Measurements from ENCODE around the gene DISC1. TPM values are rescaled to one million over a fixed set of nuclear protein-coding genes. Genes with fewer than 3 reads are reported as not detected.

DISC1 gene
- total RNA-seq, 1 donor from 2014 or later = 16.0 TPM

DNA sequence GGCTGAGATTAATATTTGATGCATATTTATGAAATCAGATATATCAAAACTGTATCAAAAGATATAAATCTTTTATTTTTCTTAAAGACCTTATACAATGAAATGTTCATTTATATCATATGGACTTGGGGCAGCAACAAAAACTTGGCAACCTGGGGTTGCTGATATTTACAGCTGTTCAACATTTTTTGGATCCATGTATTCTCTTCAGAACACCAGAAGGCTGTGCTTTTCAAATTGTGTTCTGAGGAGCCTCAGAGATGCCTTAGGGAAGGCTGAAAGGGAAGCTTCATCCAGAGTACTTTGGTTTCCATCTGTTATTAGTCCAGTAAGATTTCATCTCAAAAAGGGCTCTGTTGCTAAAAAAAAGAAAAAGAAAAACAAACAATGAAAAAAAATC, 94.8 kb downstream of the DISC1 start:
- Histone ChIP-seq H3K4me3 (no peak overlapping the region), H3K36me3 (no peaks in the 10 kb centered on the region), H3K27me3 (no peaks in the 10 kb centered on the region), H3K9me3 (no peaks in the 10 kb centered on the region), H3K4me1 (no peaks in the 10 kb centered on the region), H3K27ac (no peak overlapping the region)
- intact Hi-C loops (cut with DNase I) = no loop called here
- DNase-seq (ENCODE audit: low spot score in 2 of 2) = no peak
- no peak for TF ChIP-seq CTCF (IDR thresholded peaks at IDR 0.05)

GRCh38 chr1:231722356-231722755, 95.8 kb downstream of the DISC1 start:
- no peaks in the 10 kb centered on the region for H3K27me3 ChIP-seq
- no peak overlapping the region for H3K27ac ChIP-seq

GRCh38 chr1:231723146-231723545, 96.6 kb downstream of the DISC1 start:
- no peak for TF ChIP-seq CTCF (IDR thresholded peaks at IDR 0.05)
- Histone ChIP-seq H3K9me3 (no peaks in the 10 kb centered on the region), H3K27ac (no peak overlapping the region), H3K4me3 (no peak overlapping the region), H3K36me3 (no peaks in the 10 kb centered on the region), H3K27me3 (no peaks in the 10 kb centered on the region), H3K4me1 (no peaks in the 10 kb centered on the region)
- intact Hi-C loops (cut with DNase I) = no loop called here
- DNase-seq (ENCODE audit: low spot score in 2 of 2) = no peak

More at GRCh38 chr1:231722356-231722755, 95.8 kb downstream of the DISC1 start:
- H3K9me3 ChIP-seq = no peaks in the 10 kb centered on the region
- no peak for DNase-seq (ENCODE audit: low spot score in 2 of 2)
- TF ChIP-seq CTCF (IDR thresholded peaks at IDR 0.05) = no peak
- no peak overlapping the region for H3K4me3 ChIP-seq
- intact Hi-C loops (cut with DNase I) = no loop called here
- no peaks in the 10 kb centered on the region for H3K36me3 ChIP-seq
- H3K4me1 ChIP-seq = no peaks in the 10 kb centered on the region

DNA sequence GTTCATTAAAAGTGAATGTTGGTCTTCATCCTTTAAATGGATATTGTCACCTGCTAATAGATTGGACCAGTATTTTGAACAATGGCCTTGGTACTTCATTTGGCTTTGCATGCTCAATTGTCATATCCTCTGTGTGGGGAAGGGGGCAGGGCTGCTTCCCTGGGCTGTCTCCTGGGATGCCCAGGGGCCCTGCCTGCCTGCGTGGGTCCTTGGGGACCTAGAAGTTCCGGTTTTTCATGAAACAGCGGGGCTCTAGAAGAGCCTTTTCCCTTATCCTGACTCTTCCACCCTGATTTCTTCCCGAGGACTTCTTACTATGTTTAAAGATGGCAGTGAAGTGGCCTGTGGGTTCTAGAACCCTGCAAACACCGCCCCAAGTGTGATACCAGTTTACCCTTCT, 97.5 kb downstream of the DISC1 start:
- no peak for DNase-seq (ENCODE audit: low spot score in 2 of 2)
- H3K27me3 ChIP-seq = no peaks in the 10 kb centered on the region
- H3K4me1 ChIP-seq = no peaks in the 10 kb centered on the region
- no peak overlapping the region for H3K4me3 ChIP-seq
- H3K27ac ChIP-seq = no peak overlapping the region
- no peaks in the 10 kb centered on the region for H3K9me3 ChIP-seq
- intact Hi-C loops (cut with DNase I) = no loop called here
- H3K36me3 ChIP-seq = no peaks in the 10 kb centered on the region
- TF ChIP-seq CTCF (IDR thresholded peaks at IDR 0.05) = no peak

- DNase-seq (ENCODE audit: low spot score in 2 of 2) = no peak
- intact Hi-C loops (cut with DNase I) = no loop called here
Measured at GRCh38 chr1:231724876-231725647, 98.5 kb downstream of the DISC1 start.

More at GRCh38 chr1:231724876-231725647, 98.5 kb downstream of the DISC1 start:
- Histone ChIP-seq H3K4me1 (peaks cover 0 to 2% of the 10 kb centered on the region in 2 donors), H3K27ac (no peak overlapping the region), H3K27me3 (no peaks in the 10 kb centered on the region), H3K9me3 (no peaks in the 10 kb centered on the region), H3K36me3 (no peaks in the 10 kb centered on the region), H3K4me3 (no peak overlapping the region)
- no peak for TF ChIP-seq CTCF (IDR thresholded peaks at IDR 0.05)
